GM23338 (cell line): ENCODE results near the gene ARHGAP10. TPM values are rescaled to one million over a fixed set of nuclear protein-coding genes. Genes with fewer than 3 reads are reported as not detected.

Experiments used
- ATAC-seq: fragments of 200-7000 bp; cut with Tn5 transposase; 3 replicates; pipeline ENCODE4 v1.9.1; 2020
- DNase-seq: peaks from one replicate; pipeline ENCODE4 v3.0.0-alpha.2; 2015; ENCODE audit warnings: low spot score
- H2AFZ ChIP-seq: fragments of 200-600 bp; sonication (generic); 2 replicates; pipeline ENCODE4 v1.8.0; 2016; ENCODE audit warnings: antibody characterized with exemption, mild to moderate bottlenecking, moderate library complexity
- H3F3A ChIP-seq: fragments of 200-600 bp; sonication (generic); replicated peaks from 2 replicates; pipeline ENCODE4 v1.8.0; 2017; ENCODE audit warnings: antibody characterized with exemption, mixed run types, low read depth
- H3K27ac ChIP-seq: fragments of 200-600 bp; sonication (generic); 2 replicates; pipeline ENCODE4 v1.6.1; 2016; ENCODE audit warnings: low read depth
- H3K27me3 ChIP-seq: fragments of 200-600 bp; sonication (generic); 2 replicates; pipeline ENCODE4 v1.8.0; 2016; ENCODE audit warnings: mild to moderate bottlenecking, mixed run types, moderate library complexity; ENCODE audit not compliant: insufficient read depth
- H3K36me3 ChIP-seq: fragments of 200-600 bp; sonication (generic); 2 replicates; pipeline ENCODE4 v1.8.0; 2016; ENCODE audit warnings: mild to moderate bottlenecking; ENCODE audit not compliant: insufficient read depth
- H3K4me1 ChIP-seq: fragments of 200-600 bp; sonication (generic); 2 replicates; pipeline ENCODE4 v1.8.0; 2016; ENCODE audit warnings: mild to moderate bottlenecking, moderate library complexity; ENCODE audit not compliant: insufficient read depth
- H3K4me2 ChIP-seq: fragments of 200-600 bp; sonication (generic); 2 replicates; pipeline ENCODE4 v1.7.1; 2017; ENCODE audit warnings: mixed run types
- H3K4me3 ChIP-seq: fragments of 200-600 bp; sonication (generic); 2 replicates; pipeline ENCODE4 v1.6.1; 2016; ENCODE audit warnings: mixed run types
- H3K79me2 ChIP-seq: fragments of 200-600 bp; sonication (generic); replicated peaks from 2 replicates; pipeline ENCODE4 v1.8.0; 2017; ENCODE audit warnings: mild to moderate bottlenecking; ENCODE audit not compliant: insufficient read depth
- H3K9me2 ChIP-seq: fragments of 200-600 bp; sonication (generic); 2 replicates; pipeline ENCODE4 v1.8.0; 2017; ENCODE audit not compliant: insufficient read depth
- H4K20me1 ChIP-seq: fragments of 200-600 bp; sonication (generic); replicated peaks from 2 replicates; pipeline ENCODE4 v1.8.0; 2017; ENCODE audit warnings: mild to moderate bottlenecking; ENCODE audit not compliant: insufficient read depth
- H3K27ac Mint-ChIP-seq: 2 replicates; pipeline ENCODE4 v1.8.0; 2020; ENCODE audit warnings: inconsistent platforms, mild to moderate bottlenecking, moderate library complexity, mixed read lengths
- H3K27me3 Mint-ChIP-seq: 3 replicates; pipeline ENCODE4 v1.8.0; 2022; ENCODE audit warnings: low read depth, mild to moderate bottlenecking, moderate library complexity, mixed read lengths, inconsistent platforms; ENCODE audit not compliant: insufficient read depth, poor library complexity
- H3K36me3 Mint-ChIP-seq: 3 replicates; pipeline ENCODE4 v1.8.0; 2021; ENCODE audit warnings: low read depth, mild to moderate bottlenecking, inconsistent platforms, moderate library complexity, mixed read lengths
- H3K4me1 Mint-ChIP-seq: 3 replicates; pipeline ENCODE4 v1.8.0; 2020; ENCODE audit warnings: mild to moderate bottlenecking, inconsistent platforms, mixed read lengths
- H3K4me3 Mint-ChIP-seq: 3 replicates; pipeline ENCODE4 v1.8.0; 2021; ENCODE audit warnings: moderate library complexity, mild to moderate bottlenecking, inconsistent platforms, mixed read lengths
- H3K9me3 Mint-ChIP-seq: 3 replicates; pipeline ENCODE4 v1.8.0; 2020; ENCODE audit warnings: moderate library complexity, mild to moderate bottlenecking, inconsistent platforms, mixed read lengths
- CREB1 ChIP-seq: fragments of 250-450 bp; sonication (Bioruptor Pico); IDR thresholded peaks from 2 replicates; pipeline ENCODE4 v1.5.0; 2020; ENCODE audit warnings: low read depth, mild to moderate bottlenecking, moderate library complexity
- EZH2 ChIP-seq: fragments of 200-600 bp; sonication (generic); IDR thresholded peaks from one replicate; pipeline ENCODE4 v1.8.0; 2017; ENCODE audit warnings: antibody characterized with exemption, mild to moderate bottlenecking, low read depth; ENCODE audit not compliant: unreplicated experiment
- EZH2phosphoT487 ChIP-seq: fragments of 200-600 bp; sonication (generic); IDR thresholded peaks from one replicate; pipeline ENCODE4 v1.8.1; 2018; ENCODE audit warnings: antibody characterized with exemption; ENCODE audit not compliant: unreplicated experiment
- JUNB ChIP-seq: IDR thresholded peaks from one replicate; pipeline ENCODE4 v1.6.1; 2016; ENCODE audit warnings: antibody characterized with exemption; ENCODE audit not compliant: unreplicated experiment
- NANOG ChIP-seq: IDR thresholded peaks from 2 replicates; pipeline ENCODE4 v1.6.1; 2016; ENCODE audit warnings: antibody characterized with exemption, borderline replicate concordance
- POLR2AphosphoS5 ChIP-seq: IDR thresholded peaks from 2 replicates; pipeline ENCODE4 v1.6.1; 2016; ENCODE audit warnings: antibody characterized with exemption, low read depth
- STAT1 ChIP-seq: IDR thresholded peaks from one replicate; pipeline ENCODE4 v1.6.1; 2016; ENCODE audit warnings: antibody characterized with exemption; ENCODE audit not compliant: unreplicated experiment
- ZNF114 ChIP-seq: fragments of 250-450 bp; sonication (Bioruptor Pico); IDR thresholded peaks from 2 replicates; pipeline ENCODE4 v1.5.0; 2020; ENCODE audit warnings: mild to moderate bottlenecking, moderate library complexity
- ZNF331 ChIP-seq: fragments of 250-450 bp; sonication (Bioruptor Pico); IDR thresholded peaks from 2 replicates; pipeline ENCODE4 v1.5.0; 2020; ENCODE audit warnings: low read depth, mild to moderate bottlenecking, moderate library complexity
- polyA plus RNA-seq: library from polyadenylated mRNA; unstranded; fragments of >200 nt; fragmentation: Nextera tagmentation; extraction: Ambion mirVana; gene quantifications from 2 replicates; pipeline ENCODE4 v1.2.1, GENCODE V29; 2016
- total RNA-seq: library from RNA; depleted of rRNA; stranded (reverse); fragments of >200 nt; shearing (Covaris generic); gene quantifications from 2 replicates; pipeline ENCODE4 v1.2.3, GENCODE V29; 2014
- TF ChIP-seq, protein P1 (sequence below): IDR thresholded peaks from one replicate; pipeline ENCODE4 v1.6.1; 2018; ENCODE audit warnings: antibody characterized with exemption; ENCODE audit not compliant: unreplicated experiment
- TF ChIP-seq, protein P2 (sequence below), 2 experiments: fragments of 200-600 bp in 1 of 2; sonication (generic) in 1 of 2; conservative IDR thresholded peaks; 2 replicates each; pipeline versions ENCODE4 v1.5.1 to v1.6.1; 2016 to 2017; ENCODE audit warnings: antibody characterized with exemption in 2 of 2, low read depth in 2 of 2, mild to moderate bottlenecking in 2 of 2, moderate library complexity in 1 of 2
- TF ChIP-seq, protein P3 (sequence below): fragments of 250-450 bp; sonication (Bioruptor Pico); IDR thresholded peaks from 2 replicates; pipeline ENCODE4 v1.5.0; 2020; ENCODE audit warnings: mild to moderate bottlenecking, moderate library complexity
- TF ChIP-seq, protein P4 (sequence below): IDR thresholded peaks from 2 replicates; pipeline ENCODE4 v1.6.1; 2016; ENCODE audit warnings: antibody characterized with exemption

Gene ARHGAP10
- total and polyA plus RNA-seq, 2 experiments from 2014 or later = 5.1 to 6.3 TPM

DNA sequence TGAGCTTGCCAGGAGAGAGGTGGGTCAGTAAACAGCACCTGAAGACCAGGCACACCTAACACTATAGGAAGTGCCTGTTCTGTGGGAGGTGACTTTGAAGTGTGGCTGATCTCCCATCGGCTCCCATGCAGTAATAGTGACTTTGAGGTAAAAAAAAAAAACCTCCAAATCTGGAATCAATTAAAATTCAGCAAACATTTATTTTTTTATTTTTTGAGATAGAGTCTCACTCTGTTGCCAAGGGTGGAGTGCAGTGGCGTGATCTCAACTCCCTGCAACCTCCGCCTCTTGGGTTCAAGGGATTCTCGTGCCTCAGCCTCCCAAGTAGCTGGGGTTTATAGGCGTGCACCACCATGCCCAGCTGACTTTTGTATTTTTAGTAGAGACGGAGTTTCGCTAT, 32.4 kb downstream of the ARHGAP10 start:
- no peak overlapping the region for H3K27ac ChIP-seq
- no peak for DNase-seq
- Mint-ChIP-seq H3K4me1 (no peaks in the 10 kb centered on the region), H3K27me3 (peaks cover 4% of the 10 kb centered on the region), H3K4me3 (no peak overlapping the region), H3K9me3 (no peaks in the 10 kb centered on the region), H3K27ac (no peak overlapping the region), H3K36me3 (no peaks in the 10 kb centered on the region)
- no peaks in the 10 kb centered on the region for H3K27me3 ChIP-seq
- H3K4me1 ChIP-seq = no peaks in the 10 kb centered on the region
- no peaks in the 10 kb centered on the region for H3K79me2 ChIP-seq
- H2AFZ ChIP-seq = no peak overlapping the region
- H3K4me3 ChIP-seq = no peak overlapping the region
- H3F3A ChIP-seq = no peaks in the 10 kb centered on the region
- H3K36me3 ChIP-seq = no peaks in the 10 kb centered on the region
- H4K20me1 ChIP-seq = 0 out of 2 replicates have a peak, but pooled peaks cover 3% of the 10 kb centered on the region
- no peaks in the 10 kb centered on the region for H3K9me2 ChIP-seq
- TF ChIP-seq STAT1 (no peak), JUNB (no peak), POLR2AphosphoS5 (no peak), EZH2phosphoT487 (no peak), EZH2 (no peak), ZNF114 (no peak), CREB1 (CRISPR knock-in tag) (no peak), NANOG (no peak), ZNF331 (CRISPR knock-in tag) (no peak)
- TF ChIP-seq, protein P1, sequence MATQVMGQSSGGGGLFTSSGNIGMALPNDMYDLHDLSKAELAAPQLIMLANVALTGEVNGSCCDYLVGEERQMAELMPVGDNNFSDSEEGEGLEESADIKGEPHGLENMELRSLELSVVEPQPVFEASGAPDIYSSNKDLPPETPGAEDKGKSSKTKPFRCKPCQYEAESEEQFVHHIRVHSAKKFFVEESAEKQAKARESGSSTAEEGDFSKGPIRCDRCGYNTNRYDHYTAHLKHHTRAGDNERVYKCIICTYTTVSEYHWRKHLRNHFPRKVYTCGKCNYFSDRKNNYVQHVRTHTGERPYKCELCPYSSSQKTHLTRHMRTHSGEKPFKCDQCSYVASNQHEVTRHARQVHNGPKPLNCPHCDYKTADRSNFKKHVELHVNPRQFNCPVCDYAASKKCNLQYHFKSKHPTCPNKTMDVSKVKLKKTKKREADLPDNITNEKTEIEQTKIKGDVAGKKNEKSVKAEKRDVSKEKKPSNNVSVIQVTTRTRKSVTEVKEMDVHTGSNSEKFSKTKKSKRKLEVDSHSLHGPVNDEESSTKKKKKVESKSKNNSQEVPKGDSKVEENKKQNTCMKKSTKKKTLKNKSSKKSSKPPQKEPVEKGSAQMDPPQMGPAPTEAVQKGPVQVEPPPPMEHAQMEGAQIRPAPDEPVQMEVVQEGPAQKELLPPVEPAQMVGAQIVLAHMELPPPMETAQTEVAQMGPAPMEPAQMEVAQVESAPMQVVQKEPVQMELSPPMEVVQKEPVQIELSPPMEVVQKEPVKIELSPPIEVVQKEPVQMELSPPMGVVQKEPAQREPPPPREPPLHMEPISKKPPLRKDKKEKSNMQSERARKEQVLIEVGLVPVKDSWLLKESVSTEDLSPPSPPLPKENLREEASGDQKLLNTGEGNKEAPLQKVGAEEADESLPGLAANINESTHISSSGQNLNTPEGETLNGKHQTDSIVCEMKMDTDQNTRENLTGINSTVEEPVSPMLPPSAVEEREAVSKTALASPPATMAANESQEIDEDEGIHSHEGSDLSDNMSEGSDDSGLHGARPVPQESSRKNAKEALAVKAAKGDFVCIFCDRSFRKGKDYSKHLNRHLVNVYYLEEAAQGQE = no peak
- TF ChIP-seq, protein P2, sequence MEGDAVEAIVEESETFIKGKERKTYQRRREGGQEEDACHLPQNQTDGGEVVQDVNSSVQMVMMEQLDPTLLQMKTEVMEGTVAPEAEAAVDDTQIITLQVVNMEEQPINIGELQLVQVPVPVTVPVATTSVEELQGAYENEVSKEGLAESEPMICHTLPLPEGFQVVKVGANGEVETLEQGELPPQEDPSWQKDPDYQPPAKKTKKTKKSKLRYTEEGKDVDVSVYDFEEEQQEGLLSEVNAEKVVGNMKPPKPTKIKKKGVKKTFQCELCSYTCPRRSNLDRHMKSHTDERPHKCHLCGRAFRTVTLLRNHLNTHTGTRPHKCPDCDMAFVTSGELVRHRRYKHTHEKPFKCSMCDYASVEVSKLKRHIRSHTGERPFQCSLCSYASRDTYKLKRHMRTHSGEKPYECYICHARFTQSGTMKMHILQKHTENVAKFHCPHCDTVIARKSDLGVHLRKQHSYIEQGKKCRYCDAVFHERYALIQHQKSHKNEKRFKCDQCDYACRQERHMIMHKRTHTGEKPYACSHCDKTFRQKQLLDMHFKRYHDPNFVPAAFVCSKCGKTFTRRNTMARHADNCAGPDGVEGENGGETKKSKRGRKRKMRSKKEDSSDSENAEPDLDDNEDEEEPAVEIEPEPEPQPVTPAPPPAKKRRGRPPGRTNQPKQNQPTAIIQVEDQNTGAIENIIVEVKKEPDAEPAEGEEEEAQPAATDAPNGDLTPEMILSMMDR (conservative IDR thresholded peaks at IDR 0.05; ENCODE audit: low read depth in 2 of 2) = no peak
- TF ChIP-seq, protein P3, sequence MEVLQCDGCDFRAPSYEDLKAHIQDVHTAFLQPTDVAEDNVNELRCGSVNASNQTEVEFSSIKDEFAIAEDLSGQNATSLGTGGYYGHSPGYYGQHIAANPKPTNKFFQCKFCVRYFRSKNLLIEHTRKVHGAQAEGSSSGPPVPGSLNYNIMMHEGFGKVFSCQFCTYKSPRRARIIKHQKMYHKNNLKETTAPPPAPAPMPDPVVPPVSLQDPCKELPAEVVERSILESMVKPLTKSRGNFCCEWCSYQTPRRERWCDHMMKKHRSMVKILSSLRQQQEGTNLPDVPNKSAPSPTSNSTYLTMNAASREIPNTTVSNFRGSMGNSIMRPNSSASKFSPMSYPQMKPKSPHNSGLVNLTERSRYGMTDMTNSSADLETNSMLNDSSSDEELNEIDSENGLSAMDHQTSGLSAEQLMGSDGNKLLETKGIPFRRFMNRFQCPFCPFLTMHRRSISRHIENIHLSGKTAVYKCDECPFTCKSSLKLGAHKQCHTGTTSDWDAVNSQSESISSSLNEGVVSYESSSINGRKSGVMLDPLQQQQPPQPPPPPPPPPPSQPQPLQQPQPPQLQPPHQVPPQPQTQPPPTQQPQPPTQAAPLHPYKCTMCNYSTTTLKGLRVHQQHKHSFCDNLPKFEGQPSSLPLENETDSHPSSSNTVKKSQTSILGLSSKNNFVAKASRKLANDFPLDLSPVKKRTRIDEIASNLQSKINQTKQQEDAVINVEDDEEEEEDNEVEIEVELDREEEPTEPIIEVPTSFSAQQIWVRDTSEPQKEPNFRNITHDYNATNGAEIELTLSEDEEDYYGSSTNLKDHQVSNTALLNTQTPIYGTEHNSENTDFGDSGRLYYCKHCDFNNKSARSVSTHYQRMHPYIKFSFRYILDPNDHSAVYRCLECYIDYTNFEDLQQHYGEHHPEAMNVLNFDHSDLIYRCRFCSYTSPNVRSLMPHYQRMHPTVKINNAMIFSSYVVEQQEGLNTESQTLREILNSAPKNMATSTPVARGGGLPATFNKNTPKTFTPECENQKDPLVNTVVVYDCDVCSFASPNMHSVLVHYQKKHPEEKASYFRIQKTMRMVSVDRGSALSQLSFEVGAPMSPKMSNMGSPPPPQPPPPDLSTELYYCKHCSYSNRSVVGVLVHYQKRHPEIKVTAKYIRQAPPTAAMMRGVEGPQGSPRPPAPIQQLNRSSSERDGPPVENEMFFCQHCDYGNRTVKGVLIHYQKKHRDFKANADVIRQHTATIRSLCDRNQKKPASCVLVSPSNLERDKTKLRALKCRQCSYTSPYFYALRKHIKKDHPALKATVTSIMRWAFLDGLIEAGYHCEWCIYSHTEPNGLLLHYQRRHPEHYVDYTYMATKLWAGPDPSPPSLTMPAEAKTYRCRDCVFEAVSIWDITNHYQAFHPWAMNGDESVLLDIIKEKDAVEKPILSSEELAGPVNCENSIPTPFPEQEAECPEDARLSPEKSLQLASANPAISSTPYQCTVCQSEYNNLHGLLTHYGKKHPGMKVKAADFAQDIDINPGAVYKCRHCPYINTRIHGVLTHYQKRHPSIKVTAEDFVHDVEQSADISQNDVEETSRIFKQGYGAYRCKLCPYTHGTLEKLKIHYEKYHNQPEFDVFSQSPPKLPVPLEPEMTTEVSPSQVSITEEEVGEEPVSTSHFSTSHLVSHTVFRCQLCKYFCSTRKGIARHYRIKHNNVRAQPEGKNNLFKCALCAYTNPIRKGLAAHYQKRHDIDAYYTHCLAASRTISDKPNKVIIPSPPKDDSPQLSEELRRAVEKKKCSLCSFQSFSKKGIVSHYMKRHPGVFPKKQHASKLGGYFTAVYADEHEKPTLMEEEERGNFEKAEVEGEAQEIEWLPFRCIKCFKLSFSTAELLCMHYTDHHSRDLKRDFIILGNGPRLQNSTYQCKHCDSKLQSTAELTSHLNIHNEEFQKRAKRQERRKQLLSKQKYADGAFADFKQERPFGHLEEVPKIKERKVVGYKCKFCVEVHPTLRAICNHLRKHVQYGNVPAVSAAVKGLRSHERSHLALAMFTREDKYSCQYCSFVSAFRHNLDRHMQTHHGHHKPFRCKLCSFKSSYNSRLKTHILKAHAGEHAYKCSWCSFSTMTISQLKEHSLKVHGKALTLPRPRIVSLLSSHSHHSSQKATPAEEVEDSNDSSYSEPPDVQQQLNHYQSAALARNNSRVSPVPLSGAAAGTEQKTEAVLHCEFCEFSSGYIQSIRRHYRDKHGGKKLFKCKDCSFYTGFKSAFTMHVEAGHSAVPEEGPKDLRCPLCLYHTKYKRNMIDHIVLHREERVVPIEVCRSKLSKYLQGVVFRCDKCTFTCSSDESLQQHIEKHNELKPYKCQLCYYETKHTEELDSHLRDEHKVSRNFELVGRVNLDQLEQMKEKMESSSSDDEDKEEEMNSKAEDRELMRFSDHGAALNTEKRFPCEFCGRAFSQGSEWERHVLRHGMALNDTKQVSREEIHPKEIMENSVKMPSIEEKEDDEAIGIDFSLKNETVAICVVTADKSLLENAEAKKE = no peak
- TF ChIP-seq, protein P4, sequence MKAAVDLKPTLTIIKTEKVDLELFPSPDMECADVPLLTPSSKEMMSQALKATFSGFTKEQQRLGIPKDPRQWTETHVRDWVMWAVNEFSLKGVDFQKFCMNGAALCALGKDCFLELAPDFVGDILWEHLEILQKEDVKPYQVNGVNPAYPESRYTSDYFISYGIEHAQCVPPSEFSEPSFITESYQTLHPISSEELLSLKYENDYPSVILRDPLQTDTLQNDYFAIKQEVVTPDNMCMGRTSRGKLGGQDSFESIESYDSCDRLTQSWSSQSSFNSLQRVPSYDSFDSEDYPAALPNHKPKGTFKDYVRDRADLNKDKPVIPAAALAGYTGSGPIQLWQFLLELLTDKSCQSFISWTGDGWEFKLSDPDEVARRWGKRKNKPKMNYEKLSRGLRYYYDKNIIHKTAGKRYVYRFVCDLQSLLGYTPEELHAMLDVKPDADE = no peak
- H3K4me2 ChIP-seq = no peak overlapping the region
- no peak for ATAC-seq
